Measurements from ENCODE around the gene SND1.
A peak's percentile ranks its signal among the peaks of the same experiment; 100 is the strongest.

SND1 gene

GRCh38 chr7:127651556-127652332 is at the start of gene SND1:
TSS of gene SND1 (plus strand) at chr7:127652194. CDS start at chr7:127652374, 180 bp downstream.
- peak; percentile 99 for DNase-seq (ENCODE audit: low read depth)
- peak within 1 kb of the TSS; percentile 81 for H3K4me3 ChIP-seq (ENCODE audit: low read length)
- TF ChIP-seq CTCF (conservative IDR thresholded peaks at IDR 0.05; ENCODE audit: low read length) = no peak

- no peak overlapping the region for H3K4me3 ChIP-seq (ENCODE audit: low read length)
- no peak for DNase-seq (ENCODE audit: low read depth)
- TF ChIP-seq CTCF (conservative IDR thresholded peaks at IDR 0.05; ENCODE audit: low read length) = no peak
These were observed 43.5 kb upstream of the SND1 start for GRCh38 chr7:127608446-127608845.

GRCh38 chr7:127609297-127609696 is 42.7 kb upstream of the SND1 start:
- no peak for TF ChIP-seq CTCF (conservative IDR thresholded peaks at IDR 0.05; ENCODE audit: low read length)
- H3K4me3 ChIP-seq (ENCODE audit: low read length) = no peak overlapping the region
- no peak for DNase-seq (ENCODE audit: low read depth)

- TF ChIP-seq CTCF (conservative IDR thresholded peaks at IDR 0.05; ENCODE audit: low read length) = no peak
- H3K4me3 ChIP-seq (ENCODE audit: low read length) = no peak overlapping the region
- DNase-seq (ENCODE audit: low read depth) = no peak
These were observed 39.7 kb upstream of the SND1 start for GRCh38 chr7:127612263-127612662.

- DNase-seq (ENCODE audit: low read depth) = no peak
- TF ChIP-seq CTCF (conservative IDR thresholded peaks at IDR 0.05; ENCODE audit: low read length) = no peak
- no peak overlapping the region for H3K4me3 ChIP-seq (ENCODE audit: low read length)
These were observed 35.3 kb upstream of the SND1 start for GRCh38 chr7:127616724-127617123.

GRCh38 chr7:127618042-127618441 is 34.0 kb upstream of the SND1 start, which contains the start of gene PAX4:
TSS of gene PAX4 (minus strand) at chr7:127618142. CDS start at chr7:127615928, 2,214 bp downstream.
- DNase-seq (ENCODE audit: low read depth) = no peak
- no peak within 1 kb of the TSS for H3K4me3 ChIP-seq (ENCODE audit: low read length)
- no peak for TF ChIP-seq CTCF (conservative IDR thresholded peaks at IDR 0.05; ENCODE audit: low read length)

GRCh38 chr7:127618775-127619174 is 33.2 kb upstream of the SND1 start:
- no peak overlapping the region for H3K4me3 ChIP-seq (ENCODE audit: low read length)
- DNase-seq (ENCODE audit: low read depth) = no peak
- TF ChIP-seq CTCF (conservative IDR thresholded peaks at IDR 0.05; ENCODE audit: low read length) = no peak
